K562 (cell line): Measurements from ENCODE around the gene MYH9. TPM values are rescaled to one million over a fixed set of nuclear protein-coding genes. Genes with fewer than 3 reads are reported as not detected.

Source experiments
- BDP1 ChIP-seq: IDR thresholded peaks from 3 replicates; pipeline ENCODE4 v1.6.1; 2011; ENCODE audit not compliant: insufficient read length, insufficient read depth
- GTF2F1 ChIP-seq: IDR thresholded peaks from 2 replicates; pipeline ENCODE4 v1.6.1; 2011; ENCODE audit warnings: low read depth, low read length, improper control_type of control experiment
- MYC ChIP-seq, 2 experiments: fragments of 250-450 bp in 1 of 2; sonication (Bioruptor Pico) in 1 of 2; IDR thresholded peaks; 2 replicates each; pipeline versions ENCODE4 v1.5.1 to v1.6.1; 2012 to 2021; ENCODE audit warnings: low read depth in 2 of 2, borderline replicate concordance in 1 of 2, improper control_type of control experiment in 1 of 2, low read length in 1 of 2, mild to moderate bottlenecking in 1 of 2, moderate library complexity in 1 of 2
- NFE2 ChIP-seq: IDR thresholded peaks from 2 replicates; pipeline ENCODE4 v1.6.1; 2014; ENCODE audit warnings: antibody characterized with exemption, low read depth
- NRF1 ChIP-seq, 2 experiments: fragments of 450-650 bp; IDR thresholded peaks in 1 of 2; conservative IDR thresholded peaks in 1 of 2; 2 replicates each; pipeline ENCODE4 v1.6.1; 2014; ENCODE audit warnings: mild to moderate bottlenecking in 2 of 2
- PCBP1 ChIP-seq: fragments of 200-400 bp; formaldehyde crosslinking; IDR thresholded peaks from 2 replicates; pipeline ENCODE4 v1.6.1; 2018; ENCODE audit warnings: mild to moderate bottlenecking, low read depth, low read length; ENCODE audit not compliant: poor library complexity, severe bottlenecking
- PML ChIP-seq: IDR thresholded peaks from 2 replicates; pipeline ENCODE4 v1.6.1; 2012; ENCODE audit warnings: low read length, inconsistent platforms
- RBFOX2 ChIP-seq: fragments of 200-400 bp; formaldehyde crosslinking; IDR thresholded peaks from 2 replicates; pipeline ENCODE4 v1.6.1; 2017; ENCODE audit warnings: low read depth, mild to moderate bottlenecking, low read length, moderate library complexity
- RNF2 ChIP-seq: sonication (generic); IDR thresholded peaks from 2 replicates; pipeline ENCODE4 v1.6.1; 2016
- STAT5B ChIP-seq: fragments of 250-450 bp; sonication (Bioruptor Pico); IDR thresholded peaks from 2 replicates; pipeline ENCODE4 v1.8.0; 2021; ENCODE audit warnings: mild to moderate bottlenecking, inconsistent platforms
- TAF9B ChIP-seq: fragments of 450-650 bp; IDR thresholded peaks from 2 replicates; pipeline ENCODE4 v1.6.1; 2018; ENCODE audit warnings: mild to moderate bottlenecking; ENCODE audit not compliant: partially characterized antibody
- TARDBP ChIP-seq: fragments of 450-650 bp; IDR thresholded peaks from 2 replicates; pipeline ENCODE4 v1.6.1; 2016
- TEAD1 ChIP-seq, 2 experiments: fragments of 450-650 bp in 1 of 2; sonication (generic) in 1 of 2; formaldehyde crosslinking; IDR thresholded peaks; 2 replicates each; pipeline versions ENCODE4 v1.4.0 to v1.8.0; 2020 to 2022; ENCODE audit warnings: mild to moderate bottlenecking in 2 of 2, missing genetic modification reagents in 1 of 2
- ZNF134 ChIP-seq: fragments of 250-450 bp; sonication (Bioruptor Pico); conservative IDR thresholded peaks from 2 replicates; pipeline ENCODE4 v1.4.0; 2020
- polyA plus RNA-seq, 8 experiments: library from polyadenylated mRNA; depleted of rRNA in 4 of 8; stranded (reverse) in 5 of 8; unstranded in 3 of 8; fragments of >200 nt; fragmentation: Nextera tagmentation in 2 of 8; fragmentation: Illumina TruSeq in 1 of 8; extraction: Ambion mirVana in 2 of 8; extraction: Trizol in 1 of 8; gene quantifications; 2 replicates each; pipeline versions ENCODE4 v1.2.1 to v1.2.3, GENCODE V29; 2011 to 2014; ENCODE audit warnings: inconsistent platforms in 1 of 8, missing spikeins in 1 of 8
- total RNA-seq, 7 experiments: library from RNA; depleted of rRNA in 6 of 7; stranded (reverse); fragments of >200 nt in 6 of 7; fragmentation: Illumina TruSeq in 2 of 7; extraction: Trizol in 2 of 7; gene quantifications; 2 replicates each; pipeline versions ENCODE4 v1.2.1 to v1.2.3, GENCODE V29; 2011 to 2021; ENCODE audit warnings: low replicate concordance in 1 of 7
- TF ChIP-seq, protein P1 (sequence below): fragments of 450-650 bp; IDR thresholded peaks from 2 replicates; pipeline ENCODE4 v1.6.1; 2016; ENCODE audit warnings: mild to moderate bottlenecking, moderate library complexity
- TF ChIP-seq, protein P2 (sequence below): sonication (generic); formaldehyde crosslinking; IDR thresholded peaks from 2 replicates; pipeline ENCODE4 v1.8.1; 2022; ENCODE audit warnings: missing genetic modification reagents

Gene MYH9
- total and polyA plus RNA-seq, 9 of the 15 experiments (the other 6 are each of a cell fraction or from before 2014, with no cell fraction given): 0.71 to 111 (median 24.6) TPM

DNA sequence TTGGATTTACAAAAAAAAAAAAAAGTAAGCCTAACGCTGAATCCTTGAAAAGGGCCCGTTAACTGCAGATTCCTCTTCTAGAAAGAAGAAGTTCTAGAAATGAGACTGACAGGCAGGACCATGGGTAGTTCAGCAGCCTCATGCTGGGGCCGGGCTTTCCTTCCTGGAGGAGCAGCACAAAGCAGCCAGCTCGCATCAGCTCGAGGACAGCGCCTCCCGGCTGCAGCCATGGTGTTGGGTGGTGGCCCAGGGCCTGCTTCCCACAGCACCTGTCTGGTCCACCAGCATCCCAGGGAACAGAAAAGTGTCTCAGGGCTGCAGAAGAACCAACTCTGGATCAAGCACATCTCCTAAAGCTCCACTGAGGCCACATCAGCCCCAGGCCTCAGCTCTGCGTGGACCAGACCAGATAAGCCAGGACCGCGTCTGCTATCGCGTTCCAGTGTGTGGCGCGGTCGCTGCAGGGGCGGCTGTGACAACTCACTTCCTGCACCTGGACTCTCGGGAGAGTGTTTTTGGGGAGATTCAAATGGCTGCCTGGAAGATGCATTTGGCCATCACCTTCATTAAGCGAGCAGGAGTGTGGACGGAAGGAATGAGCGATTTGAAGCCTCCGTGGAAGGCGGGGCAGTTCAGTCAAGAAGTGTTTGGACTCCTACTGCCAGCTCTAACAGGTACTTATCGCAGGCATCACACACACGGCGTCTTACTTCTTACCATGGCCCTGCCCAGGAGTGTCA is 53.5 kb downstream of the MYH9 start (continued):
- TF ChIP-seq, protein P1, sequence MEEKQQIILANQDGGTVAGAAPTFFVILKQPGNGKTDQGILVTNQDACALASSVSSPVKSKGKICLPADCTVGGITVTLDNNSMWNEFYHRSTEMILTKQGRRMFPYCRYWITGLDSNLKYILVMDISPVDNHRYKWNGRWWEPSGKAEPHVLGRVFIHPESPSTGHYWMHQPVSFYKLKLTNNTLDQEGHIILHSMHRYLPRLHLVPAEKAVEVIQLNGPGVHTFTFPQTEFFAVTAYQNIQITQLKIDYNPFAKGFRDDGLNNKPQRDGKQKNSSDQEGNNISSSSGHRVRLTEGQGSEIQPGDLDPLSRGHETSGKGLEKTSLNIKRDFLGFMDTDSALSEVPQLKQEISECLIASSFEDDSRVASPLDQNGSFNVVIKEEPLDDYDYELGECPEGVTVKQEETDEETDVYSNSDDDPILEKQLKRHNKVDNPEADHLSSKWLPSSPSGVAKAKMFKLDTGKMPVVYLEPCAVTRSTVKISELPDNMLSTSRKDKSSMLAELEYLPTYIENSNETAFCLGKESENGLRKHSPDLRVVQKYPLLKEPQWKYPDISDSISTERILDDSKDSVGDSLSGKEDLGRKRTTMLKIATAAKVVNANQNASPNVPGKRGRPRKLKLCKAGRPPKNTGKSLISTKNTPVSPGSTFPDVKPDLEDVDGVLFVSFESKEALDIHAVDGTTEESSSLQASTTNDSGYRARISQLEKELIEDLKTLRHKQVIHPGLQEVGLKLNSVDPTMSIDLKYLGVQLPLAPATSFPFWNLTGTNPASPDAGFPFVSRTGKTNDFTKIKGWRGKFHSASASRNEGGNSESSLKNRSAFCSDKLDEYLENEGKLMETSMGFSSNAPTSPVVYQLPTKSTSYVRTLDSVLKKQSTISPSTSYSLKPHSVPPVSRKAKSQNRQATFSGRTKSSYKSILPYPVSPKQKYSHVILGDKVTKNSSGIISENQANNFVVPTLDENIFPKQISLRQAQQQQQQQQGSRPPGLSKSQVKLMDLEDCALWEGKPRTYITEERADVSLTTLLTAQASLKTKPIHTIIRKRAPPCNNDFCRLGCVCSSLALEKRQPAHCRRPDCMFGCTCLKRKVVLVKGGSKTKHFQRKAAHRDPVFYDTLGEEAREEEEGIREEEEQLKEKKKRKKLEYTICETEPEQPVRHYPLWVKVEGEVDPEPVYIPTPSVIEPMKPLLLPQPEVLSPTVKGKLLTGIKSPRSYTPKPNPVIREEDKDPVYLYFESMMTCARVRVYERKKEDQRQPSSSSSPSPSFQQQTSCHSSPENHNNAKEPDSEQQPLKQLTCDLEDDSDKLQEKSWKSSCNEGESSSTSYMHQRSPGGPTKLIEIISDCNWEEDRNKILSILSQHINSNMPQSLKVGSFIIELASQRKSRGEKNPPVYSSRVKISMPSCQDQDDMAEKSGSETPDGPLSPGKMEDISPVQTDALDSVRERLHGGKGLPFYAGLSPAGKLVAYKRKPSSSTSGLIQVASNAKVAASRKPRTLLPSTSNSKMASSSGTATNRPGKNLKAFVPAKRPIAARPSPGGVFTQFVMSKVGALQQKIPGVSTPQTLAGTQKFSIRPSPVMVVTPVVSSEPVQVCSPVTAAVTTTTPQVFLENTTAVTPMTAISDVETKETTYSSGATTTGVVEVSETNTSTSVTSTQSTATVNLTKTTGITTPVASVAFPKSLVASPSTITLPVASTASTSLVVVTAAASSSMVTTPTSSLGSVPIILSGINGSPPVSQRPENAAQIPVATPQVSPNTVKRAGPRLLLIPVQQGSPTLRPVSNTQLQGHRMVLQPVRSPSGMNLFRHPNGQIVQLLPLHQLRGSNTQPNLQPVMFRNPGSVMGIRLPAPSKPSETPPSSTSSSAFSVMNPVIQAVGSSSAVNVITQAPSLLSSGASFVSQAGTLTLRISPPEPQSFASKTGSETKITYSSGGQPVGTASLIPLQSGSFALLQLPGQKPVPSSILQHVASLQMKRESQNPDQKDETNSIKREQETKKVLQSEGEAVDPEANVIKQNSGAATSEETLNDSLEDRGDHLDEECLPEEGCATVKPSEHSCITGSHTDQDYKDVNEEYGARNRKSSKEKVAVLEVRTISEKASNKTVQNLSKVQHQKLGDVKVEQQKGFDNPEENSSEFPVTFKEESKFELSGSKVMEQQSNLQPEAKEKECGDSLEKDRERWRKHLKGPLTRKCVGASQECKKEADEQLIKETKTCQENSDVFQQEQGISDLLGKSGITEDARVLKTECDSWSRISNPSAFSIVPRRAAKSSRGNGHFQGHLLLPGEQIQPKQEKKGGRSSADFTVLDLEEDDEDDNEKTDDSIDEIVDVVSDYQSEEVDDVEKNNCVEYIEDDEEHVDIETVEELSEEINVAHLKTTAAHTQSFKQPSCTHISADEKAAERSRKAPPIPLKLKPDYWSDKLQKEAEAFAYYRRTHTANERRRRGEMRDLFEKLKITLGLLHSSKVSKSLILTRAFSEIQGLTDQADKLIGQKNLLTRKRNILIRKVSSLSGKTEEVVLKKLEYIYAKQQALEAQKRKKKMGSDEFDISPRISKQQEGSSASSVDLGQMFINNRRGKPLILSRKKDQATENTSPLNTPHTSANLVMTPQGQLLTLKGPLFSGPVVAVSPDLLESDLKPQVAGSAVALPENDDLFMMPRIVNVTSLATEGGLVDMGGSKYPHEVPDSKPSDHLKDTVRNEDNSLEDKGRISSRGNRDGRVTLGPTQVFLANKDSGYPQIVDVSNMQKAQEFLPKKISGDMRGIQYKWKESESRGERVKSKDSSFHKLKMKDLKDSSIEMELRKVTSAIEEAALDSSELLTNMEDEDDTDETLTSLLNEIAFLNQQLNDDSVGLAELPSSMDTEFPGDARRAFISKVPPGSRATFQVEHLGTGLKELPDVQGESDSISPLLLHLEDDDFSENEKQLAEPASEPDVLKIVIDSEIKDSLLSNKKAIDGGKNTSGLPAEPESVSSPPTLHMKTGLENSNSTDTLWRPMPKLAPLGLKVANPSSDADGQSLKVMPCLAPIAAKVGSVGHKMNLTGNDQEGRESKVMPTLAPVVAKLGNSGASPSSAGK: peak; percentile 71
- TF ChIP-seq PCBP1: no peak
- no peak for TF ChIP-seq BDP1
- peak; percentile 3; the same call in 1 of the 2 replicates for TF ChIP-seq NFE2
- peak in 1 of 2 experiments; percentile 71; a peak in 2 of 4 replicates for TF ChIP-seq TEAD1 (CRISPR knock-in tag; IDR thresholded peaks at IDR 0.05)
- TF ChIP-seq GTF2F1: no peak
- peak in 1 of 2 experiments; percentile 24; a peak in 3 of 4 replicates for TF ChIP-seq NRF1 (conservative IDR thresholded peaks at IDR 0.05 in 1 of 2, IDR thresholded peaks at IDR 0.05 in 1 of 2)
- TF ChIP-seq STAT5B: no peak
- TF ChIP-seq MYC (IDR thresholded peaks at IDR 0.05; ENCODE audit: low read depth, low read length): no peak
- TF ChIP-seq MYC (CRISPR knock-in tag; IDR thresholded peaks at IDR 0.05; ENCODE audit: borderline replicate concordance, low read depth): no peak
- peak; percentile 54 for TF ChIP-seq RBFOX2
- TF ChIP-seq PML: peak; percentile 51; the same call in 1 of the 2 replicates
- TF ChIP-seq ZNF134 (CRISPR knock-in tag): no peak
- TF ChIP-seq, protein P2, sequence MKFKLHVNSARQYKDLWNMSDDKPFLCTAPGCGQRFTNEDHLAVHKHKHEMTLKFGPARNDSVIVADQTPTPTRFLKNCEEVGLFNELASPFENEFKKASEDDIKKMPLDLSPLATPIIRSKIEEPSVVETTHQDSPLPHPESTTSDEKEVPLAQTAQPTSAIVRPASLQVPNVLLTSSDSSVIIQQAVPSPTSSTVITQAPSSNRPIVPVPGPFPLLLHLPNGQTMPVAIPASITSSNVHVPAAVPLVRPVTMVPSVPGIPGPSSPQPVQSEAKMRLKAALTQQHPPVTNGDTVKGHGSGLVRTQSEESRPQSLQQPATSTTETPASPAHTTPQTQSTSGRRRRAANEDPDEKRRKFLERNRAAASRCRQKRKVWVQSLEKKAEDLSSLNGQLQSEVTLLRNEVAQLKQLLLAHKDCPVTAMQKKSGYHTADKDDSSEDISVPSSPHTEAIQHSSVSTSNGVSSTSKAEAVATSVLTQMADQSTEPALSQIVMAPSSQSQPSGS (CRISPR knock-in tag): no peak
- 0 out of 2 replicates have a peak, but pooled peaks have one; percentile 56 for TF ChIP-seq RNF2
- no peak for TF ChIP-seq TAF9B
- TF ChIP-seq TARDBP: no peak
